OCI-LY3 (cell line): ENCODE results near the gene TNFAIP2.

Experiments used
- H2AFZ ChIP-seq: fragments of 200-600, 300-600 bp; shearing (Covaris generic); 2 replicates; pipeline ENCODE4 v1.6.0; 2014; ENCODE audit warnings: antibody characterized with exemption, low read depth, low read length
- H3K27ac ChIP-seq: fragments of 200-600, 300-600 bp; sonication (generic); 2 replicates; pipeline ENCODE4 v1.5.1; 2014; ENCODE audit warnings: mild to moderate bottlenecking, low read length, moderate library complexity, mixed read lengths
- H3K27me3 ChIP-seq: fragments of 200-600, 300-600 bp; sonication (generic); 2 replicates; pipeline ENCODE4 v1.6.1; 2014; ENCODE audit warnings: low read depth, low read length, mixed read lengths
- H3K36me3 ChIP-seq: fragments of 200-600, 300-600 bp; sonication (generic); replicated peaks from 2 replicates; pipeline ENCODE3; 2014; ENCODE audit warnings: low read depth, low read length, mixed read lengths
- H3K4me1 ChIP-seq: fragments of 300-600, 200-600 bp; sonication (generic); 2 replicates; pipeline ENCODE4 v1.6.1; 2014; ENCODE audit warnings: low read length, mixed read lengths
- H3K4me2 ChIP-seq: fragments of 200-600, 300-600 bp; sonication (generic); 2 replicates; pipeline ENCODE4 v1.6.1; 2014; ENCODE audit warnings: low read length, mixed read lengths
- H3K4me3 ChIP-seq: fragments of 300-600, 200-600 bp; sonication (generic); 2 replicates; pipeline ENCODE4 v1.5.1; 2014; ENCODE audit warnings: antibody characterized with exemption, mild to moderate bottlenecking, low read length, moderate library complexity
- H3K79me2 ChIP-seq: fragments of 300-600, 200-600 bp; shearing (Covaris generic); 2 replicates; pipeline ENCODE4 v1.6.1; 2014; ENCODE audit warnings: mild to moderate bottlenecking, low read length, mixed read lengths
- H3K9ac ChIP-seq: fragments of 300-600, 200-600 bp; shearing (Covaris generic); 2 replicates; pipeline ENCODE4 v1.6.0; 2014; ENCODE audit warnings: mild to moderate bottlenecking, low read length, moderate library complexity
- H3K9me3 ChIP-seq: fragments of 200-600, 300-600 bp; shearing (Covaris generic); 2 replicates; pipeline ENCODE4 v1.6.1; 2014; ENCODE audit warnings: low read length, mixed read lengths; ENCODE audit not compliant: insufficient read depth
- H4K20me1 ChIP-seq: fragments of 200-600, 300-600 bp; sonication (generic); 2 replicates; pipeline ENCODE4 v1.6.1; 2016; ENCODE audit warnings: low read length, mixed read lengths; ENCODE audit not compliant: insufficient read depth
- EZH2phosphoT487 ChIP-seq: fragments of 200-600 bp; shearing (Covaris generic); IDR thresholded peaks from 2 replicates; pipeline ENCODE4 v1.6.1; 2018; ENCODE audit warnings: antibody characterized with exemption, mixed run types, low read depth
- TF ChIP-seq, protein P1 (sequence below): fragments of 200-600, 300-600 bp; sonication (generic); IDR thresholded peaks from 2 replicates; pipeline ENCODE4 v1.5.1; 2014; ENCODE audit warnings: antibody characterized with exemption, low read length, low read depth

TNFAIP2 gene

GRCh38 chr14:103134919-103135318 lies 11.7 kb downstream of the TNFAIP2 start:
- Histone ChIP-seq H3K27ac (no peak overlapping the region), H3K4me3 (no peak overlapping the region), H4K20me1 (no peaks in the 10 kb centered on the region), H2AFZ (no peak overlapping the region), H3K4me2 (no peak overlapping the region), H3K27me3 (no peaks in the 10 kb centered on the region), H3K9me3 (no peaks in the 10 kb centered on the region), H3K9ac (no peak overlapping the region), H3K79me2 (no peaks in the 10 kb centered on the region), H3K4me1 (no peaks in the 10 kb centered on the region), H3K36me3 (no peaks in the 10 kb centered on the region)
- TF ChIP-seq, protein P1, sequence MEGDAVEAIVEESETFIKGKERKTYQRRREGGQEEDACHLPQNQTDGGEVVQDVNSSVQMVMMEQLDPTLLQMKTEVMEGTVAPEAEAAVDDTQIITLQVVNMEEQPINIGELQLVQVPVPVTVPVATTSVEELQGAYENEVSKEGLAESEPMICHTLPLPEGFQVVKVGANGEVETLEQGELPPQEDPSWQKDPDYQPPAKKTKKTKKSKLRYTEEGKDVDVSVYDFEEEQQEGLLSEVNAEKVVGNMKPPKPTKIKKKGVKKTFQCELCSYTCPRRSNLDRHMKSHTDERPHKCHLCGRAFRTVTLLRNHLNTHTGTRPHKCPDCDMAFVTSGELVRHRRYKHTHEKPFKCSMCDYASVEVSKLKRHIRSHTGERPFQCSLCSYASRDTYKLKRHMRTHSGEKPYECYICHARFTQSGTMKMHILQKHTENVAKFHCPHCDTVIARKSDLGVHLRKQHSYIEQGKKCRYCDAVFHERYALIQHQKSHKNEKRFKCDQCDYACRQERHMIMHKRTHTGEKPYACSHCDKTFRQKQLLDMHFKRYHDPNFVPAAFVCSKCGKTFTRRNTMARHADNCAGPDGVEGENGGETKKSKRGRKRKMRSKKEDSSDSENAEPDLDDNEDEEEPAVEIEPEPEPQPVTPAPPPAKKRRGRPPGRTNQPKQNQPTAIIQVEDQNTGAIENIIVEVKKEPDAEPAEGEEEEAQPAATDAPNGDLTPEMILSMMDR, result no peak
- TF ChIP-seq EZH2phosphoT487, result no peak

- Histone ChIP-seq H3K4me2 (no peak overlapping the region), H3K9ac (no peak overlapping the region), H3K79me2 (no peaks in the 10 kb centered on the region), H2AFZ (no peak overlapping the region), H4K20me1 (no peaks in the 10 kb centered on the region), H3K36me3 (no peaks in the 10 kb centered on the region), H3K27me3 (no peaks in the 10 kb centered on the region), H3K4me3 (no peak overlapping the region), H3K27ac (no peak overlapping the region), H3K9me3 (no peaks in the 10 kb centered on the region), H3K4me1 (peaks cover 5% of the 10 kb centered on the region)
- TF ChIP-seq EZH2phosphoT487, result no peak
- TF ChIP-seq, protein P1, result no peak
Measured at GRCh38 chr14:103135333-103136260, 12.3 kb downstream of the TNFAIP2 start.

- Histone ChIP-seq H3K4me3 (no peak overlapping the region), H3K4me2 (no peak overlapping the region), H3K27me3 (peaks cover 1% of the 10 kb centered on the region; the same call in 1 of the 2 replicates), H4K20me1 (no peaks in the 10 kb centered on the region), H3K79me2 (no peaks in the 10 kb centered on the region), H3K36me3 (no peaks in the 10 kb centered on the region), H2AFZ (no peak overlapping the region), H3K4me1 (peaks cover 14% of the 10 kb centered on the region), H3K9me3 (no peaks in the 10 kb centered on the region), H3K9ac (no peak overlapping the region), H3K27ac (no peak overlapping the region)
- TF ChIP-seq, protein P1, result no peak
- no peak for TF ChIP-seq EZH2phosphoT487
Measured at GRCh38 chr14:103136388-103137271, 13.4 kb downstream of the TNFAIP2 start.

GRCh38 chr14:103137689-103138300 lies 14.5 kb downstream of the TNFAIP2 start:
- Histone ChIP-seq H3K4me3 (no peak overlapping the region), H2AFZ (no peak overlapping the region), H4K20me1 (no peaks in the 10 kb centered on the region), H3K4me2 (no peak overlapping the region), H3K79me2 (no peaks in the 10 kb centered on the region), H3K9ac (no peak overlapping the region), H3K27me3 (peaks cover 13% of the 10 kb centered on the region), H3K36me3 (no peaks in the 10 kb centered on the region), H3K4me1 (peaks cover 17% of the 10 kb centered on the region), H3K27ac (no peak overlapping the region), H3K9me3 (no peaks in the 10 kb centered on the region)
- TF ChIP-seq, protein P1, result no peak
- no peak for TF ChIP-seq EZH2phosphoT487
